H9 (cell line): ENCODE results near the gene WDR27. TPM values are rescaled to one million over a fixed set of nuclear protein-coding genes. Genes with fewer than 3 reads are reported as not detected.

Experiments
- DNase-seq: peaks from one replicate; pipeline ENCODE4 v3.0.0-alpha.2; 2017
- H2AFZ ChIP-seq: one replicate; pipeline ENCODE4 v1.6.1; 2013; ENCODE audit warnings: mild to moderate bottlenecking, low read length, control low read depth, moderate library complexity
- H2AK5ac ChIP-seq: 2 replicates; pipeline ENCODE4 v1.6.1; 2013; ENCODE audit warnings: low read length, control low read depth, mixed read lengths; ENCODE audit not compliant: insufficient read length
- H2BK120ac ChIP-seq: one replicate; pipeline ENCODE4 v1.6.1; 2013; ENCODE audit warnings: low read depth, mild to moderate bottlenecking, low read length, control low read depth, inconsistent platforms; ENCODE audit not compliant: poor library complexity, severe bottlenecking
- H2BK12ac ChIP-seq: 2 replicates; pipeline ENCODE4 v1.6.1; 2013; ENCODE audit warnings: low read length, control low read depth, mixed read lengths, low read depth; ENCODE audit not compliant: insufficient read length
- H2BK15ac ChIP-seq: 2 replicates; pipeline ENCODE4 v1.6.1; 2013; ENCODE audit warnings: low read depth, low read length, control low read depth
- H2BK20ac ChIP-seq: one replicate; pipeline ENCODE4 v1.6.1; 2013; ENCODE audit warnings: low read depth, mild to moderate bottlenecking, low read length, control low read depth, inconsistent platforms; ENCODE audit not compliant: poor library complexity, severe bottlenecking
- H2BK5ac ChIP-seq: 2 replicates; pipeline ENCODE4 v1.6.1; 2013; ENCODE audit warnings: low read length, control low read depth, mixed read lengths; ENCODE audit not compliant: insufficient read length
- H3K14ac ChIP-seq: 2 replicates; pipeline ENCODE4 v1.6.1; 2013; ENCODE audit warnings: low read length, control low read depth; ENCODE audit not compliant: insufficient read depth
- H3K18ac ChIP-seq: 2 replicates; pipeline ENCODE4 v1.6.1; 2013; ENCODE audit warnings: low read depth, mild to moderate bottlenecking, mixed read lengths, low read length, control low read depth; ENCODE audit not compliant: insufficient read length
- H3K23ac ChIP-seq: 2 replicates; pipeline ENCODE4 v1.6.1; 2013; ENCODE audit warnings: low read length, control low read depth, mixed read lengths, low read depth; ENCODE audit not compliant: insufficient read length
- H3K23me2 ChIP-seq: 2 replicates; pipeline ENCODE4 v1.6.1; 2013; ENCODE audit warnings: low read depth, mild to moderate bottlenecking, mixed read lengths, low read length, control low read depth; ENCODE audit not compliant: insufficient read length, poor library complexity, severe bottlenecking
- H3K27ac ChIP-seq: 2 replicates; pipeline ENCODE4 v1.5.1; 2013; ENCODE audit warnings: low read length, control low read depth, mixed read lengths, low read depth; ENCODE audit not compliant: insufficient read length
- H3K27me3 ChIP-seq: 2 replicates; pipeline ENCODE4 v1.6.1; 2013; ENCODE audit warnings: low read length, control low read depth, inconsistent platforms; ENCODE audit not compliant: insufficient read depth
- H3K4ac ChIP-seq: 2 replicates; pipeline ENCODE4 v1.6.1; 2013; ENCODE audit warnings: low read depth, mild to moderate bottlenecking, control low read depth, inconsistent platforms, low read length, moderate library complexity
- H3K4me1 ChIP-seq: 2 replicates; pipeline ENCODE4 v1.6.1; 2013; ENCODE audit warnings: low read length, control low read depth, inconsistent platforms; ENCODE audit not compliant: insufficient read depth
- H3K4me2 ChIP-seq: 2 replicates; pipeline ENCODE4 v1.6.1; 2013; ENCODE audit warnings: low read length, control low read depth, mixed read lengths; ENCODE audit not compliant: insufficient read length, insufficient read depth
- H3K56ac ChIP-seq: 2 replicates; pipeline ENCODE4 v1.6.1; 2013; ENCODE audit warnings: low read depth, mild to moderate bottlenecking, mixed read lengths, low read length, control low read depth; ENCODE audit not compliant: insufficient read length
- H3K79me1 ChIP-seq: 2 replicates; pipeline ENCODE4 v1.6.1; 2013; ENCODE audit warnings: low read depth, mild to moderate bottlenecking, moderate library complexity, low read length, control low read depth, inconsistent platforms; ENCODE audit not compliant: insufficient read depth, poor library complexity, severe bottlenecking
- H3K79me2 ChIP-seq: 2 replicates; pipeline ENCODE4 v1.6.1; 2013; ENCODE audit warnings: low read length, control low read depth, inconsistent platforms; ENCODE audit not compliant: insufficient read depth
- H3K9ac ChIP-seq: 2 replicates; pipeline ENCODE4 v1.6.1; 2013; ENCODE audit warnings: low read length, control low read depth, mixed read lengths; ENCODE audit not compliant: insufficient read length; ENCODE audit errors: extremely low read depth
- H3K9me3 ChIP-seq: one replicate; pipeline ENCODE4 v1.6.1; 2013; ENCODE audit warnings: low read depth, low read length, inconsistent platforms; ENCODE audit not compliant: control insufficient read depth
- H3T11ph ChIP-seq: one replicate; pipeline ENCODE4 v1.6.1; 2013; ENCODE audit warnings: mild to moderate bottlenecking, low read length, control low read depth, inconsistent platforms
- H4K20me1 ChIP-seq: one replicate; pipeline ENCODE4 v1.6.1; 2013; ENCODE audit not compliant: control insufficient read depth, insufficient read length, insufficient read depth
- H4K5ac ChIP-seq: 2 replicates; pipeline ENCODE4 v1.6.1; 2013; ENCODE audit warnings: low read depth, mild to moderate bottlenecking, mixed read lengths, low read length, control low read depth; ENCODE audit not compliant: insufficient read length
- H4K8ac ChIP-seq: replicated peaks from 2 replicates; pipeline ENCODE4 v1.6.1; 2013; ENCODE audit warnings: low read length, control low read depth, mixed read lengths, low read depth; ENCODE audit not compliant: insufficient read length
- H4K91ac ChIP-seq: 2 replicates; pipeline ENCODE4 v1.6.1; 2013; ENCODE audit warnings: low read depth, mild to moderate bottlenecking, moderate library complexity, mixed read lengths, low read length, control low read depth; ENCODE audit not compliant: insufficient read length
- H3K27ac Mint-ChIP-seq, 3 experiments: 2 replicates in 2 of 3; 3 replicates in 1 of 3; pipeline ENCODE4 v1.8.0; 2020 to 2021; ENCODE audit warnings: mixed read lengths in 3 of 3, mild to moderate bottlenecking in 1 of 3, moderate library complexity in 1 of 3
- H3K27me3 Mint-ChIP-seq: 2 replicates; pipeline ENCODE4 v1.8.0; 2021; ENCODE audit warnings: low read depth, mild to moderate bottlenecking, moderate library complexity, mixed read lengths
- H3K36me3 Mint-ChIP-seq, 3 experiments: 2 replicates in 2 of 3; 3 replicates in 1 of 3; pipeline ENCODE4 v1.8.0; 2020 to 2021; ENCODE audit warnings: low read depth in 3 of 3, mixed read lengths in 3 of 3; ENCODE audit not compliant: insufficient read depth in 1 of 3
- H3K4me1 Mint-ChIP-seq, 2 experiments: 2 replicates each; pipeline ENCODE4 v1.8.0; 2020; ENCODE audit warnings: mixed read lengths in 2 of 2
- H3K4me3 Mint-ChIP-seq, 2 experiments: 2 replicates in 1 of 2; 3 replicates in 1 of 2; pipeline ENCODE4 v1.8.0; 2020 to 2021; ENCODE audit warnings: mild to moderate bottlenecking in 2 of 2, mixed read lengths in 2 of 2, moderate library complexity in 1 of 2
- H3K9me3 Mint-ChIP-seq, 2 experiments: 2 replicates in 1 of 2; 3 replicates in 1 of 2; pipeline ENCODE4 v1.8.0; 2020; ENCODE audit warnings: mild to moderate bottlenecking in 2 of 2, mixed read lengths in 2 of 2, moderate library complexity in 1 of 2
- WGBS: extraction: QIAGEN DNeasy Blood & Tissue Kit; methylation state at CpG from one replicate; pipeline ENCODE4 v1.1.7; 2013; ENCODE audit warnings: missing lambda C conversion rate, low lambda C conversion rate, mixed read lengths; ENCODE audit not compliant: insufficient read length; ENCODE audit errors: extremely low coverage; 5-methylcytosine and 5-hydroxymethylcytosine counted together
- total RNA-seq: library from RNA; stranded (reverse); gene quantifications from 2 replicates; pipeline ENCODE4 v1.2.1, GENCODE V29; 2021
- TF ChIP-seq, protein P1 (sequence below): fragments of 200-600 bp; sonication (generic); conservative IDR thresholded peaks from 3 replicates; pipeline ENCODE4 v1.8.0; 2021; ENCODE audit warnings: antibody characterized with exemption, mild to moderate bottlenecking

The WDR27 gene
- total RNA-seq, 1 experiment from 2014 or later: 48.7 TPM

DNA sequence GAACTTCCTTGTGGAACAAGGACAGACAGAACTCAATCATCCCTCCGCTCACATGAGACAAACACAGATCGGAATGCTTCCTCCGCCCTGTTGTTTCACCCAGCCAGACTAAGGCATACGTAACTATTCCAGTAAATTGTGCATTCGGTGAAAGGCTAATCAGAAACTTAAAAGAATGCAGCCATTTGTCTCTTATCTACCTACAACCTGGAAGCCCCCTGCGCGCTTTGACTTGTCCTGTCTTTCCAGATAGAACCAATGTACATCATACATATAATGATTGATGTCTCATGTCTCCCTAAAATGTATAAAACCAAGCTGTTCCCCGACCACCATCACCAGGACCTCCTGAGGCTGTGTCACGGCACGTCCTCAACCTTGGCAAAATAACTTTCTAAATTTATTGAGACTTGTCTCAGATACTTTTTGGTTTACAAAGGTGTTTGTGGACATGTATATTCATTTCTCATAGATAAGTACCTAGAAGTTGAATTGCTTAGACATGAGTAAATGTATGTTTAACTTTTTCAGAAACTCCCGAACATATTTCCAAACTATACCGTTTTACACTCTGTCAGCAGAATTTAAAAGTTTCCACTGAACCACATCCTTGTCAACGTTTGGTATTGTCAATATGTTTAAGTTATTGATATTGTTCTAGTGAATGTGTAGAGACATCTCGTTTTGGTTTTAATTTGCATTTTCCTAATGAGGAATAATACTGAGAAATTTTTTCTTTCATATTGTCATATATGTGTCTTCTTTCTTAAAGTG lies 250.6 kb downstream of the WDR27 start:
- H3K4me3 Mint-ChIP-seq: no peak overlapping the region
- WGBS: no CpG with 5 or more reads among the region's 14 CpGs
- H3K4me2 ChIP-seq: no peak overlapping the region

More for the DNA sequence above, 250.6 kb downstream of the WDR27 start:
- H2AFZ ChIP-seq: no peak overlapping the region
- Mint-ChIP-seq H3K27me3 (no peaks in the 10 kb centered on the region; the same call in 1 of the 2 replicates), H3K4me1 (peaks cover 3 to 5% of the 10 kb centered on the region in 2 experiments; a peak in 2 of 4 replicates), H3K9me3 (no peaks in the 10 kb centered on the region), H3K36me3 (no peaks in the 10 kb centered on the region), H3K27ac (no peak overlapping the region)
- no peak overlapping the region for H3K27ac ChIP-seq
- no peak overlapping the region for H2AK5ac ChIP-seq
- no peak overlapping the region for H4K8ac ChIP-seq
- no peak overlapping the region for H2BK120ac ChIP-seq
- TF ChIP-seq, protein P1, sequence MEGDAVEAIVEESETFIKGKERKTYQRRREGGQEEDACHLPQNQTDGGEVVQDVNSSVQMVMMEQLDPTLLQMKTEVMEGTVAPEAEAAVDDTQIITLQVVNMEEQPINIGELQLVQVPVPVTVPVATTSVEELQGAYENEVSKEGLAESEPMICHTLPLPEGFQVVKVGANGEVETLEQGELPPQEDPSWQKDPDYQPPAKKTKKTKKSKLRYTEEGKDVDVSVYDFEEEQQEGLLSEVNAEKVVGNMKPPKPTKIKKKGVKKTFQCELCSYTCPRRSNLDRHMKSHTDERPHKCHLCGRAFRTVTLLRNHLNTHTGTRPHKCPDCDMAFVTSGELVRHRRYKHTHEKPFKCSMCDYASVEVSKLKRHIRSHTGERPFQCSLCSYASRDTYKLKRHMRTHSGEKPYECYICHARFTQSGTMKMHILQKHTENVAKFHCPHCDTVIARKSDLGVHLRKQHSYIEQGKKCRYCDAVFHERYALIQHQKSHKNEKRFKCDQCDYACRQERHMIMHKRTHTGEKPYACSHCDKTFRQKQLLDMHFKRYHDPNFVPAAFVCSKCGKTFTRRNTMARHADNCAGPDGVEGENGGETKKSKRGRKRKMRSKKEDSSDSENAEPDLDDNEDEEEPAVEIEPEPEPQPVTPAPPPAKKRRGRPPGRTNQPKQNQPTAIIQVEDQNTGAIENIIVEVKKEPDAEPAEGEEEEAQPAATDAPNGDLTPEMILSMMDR: no peak
- H2BK12ac ChIP-seq: no peak overlapping the region
- H3T11ph ChIP-seq: no peak overlapping the region
- DNase-seq: no peak
- H3K56ac ChIP-seq: no peak overlapping the region
- no peaks in the 10 kb centered on the region for H3K23me2 ChIP-seq
- H3K27me3 ChIP-seq: no peaks in the 10 kb centered on the region
- no peak overlapping the region for H4K91ac ChIP-seq
- no peaks in the 10 kb centered on the region for H4K20me1 ChIP-seq
- no peak overlapping the region for H3K4ac ChIP-seq
- H3K18ac ChIP-seq: no peak overlapping the region
- no peak overlapping the region for H2BK20ac ChIP-seq
- H3K4me1 ChIP-seq: no peaks in the 10 kb centered on the region
- H3K9me3 ChIP-seq: no peaks in the 10 kb centered on the region
- no peak overlapping the region for H2BK15ac ChIP-seq
- H4K5ac ChIP-seq: no peak overlapping the region
- no peak overlapping the region for H3K23ac ChIP-seq
- no peaks in the 10 kb centered on the region for H3K79me2 ChIP-seq
- no peak overlapping the region for H3K14ac ChIP-seq
- no peak overlapping the region for H2BK5ac ChIP-seq
- H3K9ac ChIP-seq: no peak overlapping the region
- H3K79me1 ChIP-seq: no peaks in the 10 kb centered on the region
